Panc1 (cell line): ENCODE measurements around the gene UST. TPM values are rescaled to one million over a fixed set of nuclear protein-coding genes. Genes with fewer than 3 reads are reported as not detected.

Experiments
- ATAC-seq: fragments of 200-7000 bp; cut with Tn5 transposase; 2 replicates; pipeline ENCODE4 v1.9.1; 2020; ENCODE audit warnings: mild to moderate bottlenecking, moderate library complexity
- BruUV-seq: library from RNA; stranded (reverse); fragments of 400-500 nt; replicated peaks from 2 replicates; lab custom pipeline; 2021; lab: Mats Ljungman, UMichigan
- CTCF ChIA-PET: fragments of 300-600 bp; sonication (Branson Sonifier 250); formaldehyde crosslinking; loops from one replicate; lab custom pipeline; 2022; ENCODE audit warnings: antibody characterized with exemption; lab: Charles Lee
- POLR2A ChIA-PET: fragments of 300-600 bp; sonication (Branson Sonifier 250); formaldehyde crosslinking; loops from one replicate; lab custom pipeline; 2022; ENCODE audit warnings: antibody characterized with exemption; lab: Charles Lee
- DNase-seq: peaks from one replicate; pipeline ENCODE4 v3.0.0-alpha.2; 2010; ENCODE audit warnings: low read depth, low spot score
- H3K27ac ChIP-seq: 2 replicates; pipeline ENCODE4 v1.5.1; 2011; ENCODE audit warnings: mild to moderate bottlenecking, low read length, inconsistent platforms
- H3K27me3 ChIP-seq: fragments of 200-500 bp; sonication (Bioruptor generic); 2 replicates; pipeline ENCODE4 v1.6.0; 2014; ENCODE audit warnings: low read length, inconsistent platforms; ENCODE audit not compliant: control insufficient read depth, insufficient read depth
- H3K36me3 ChIP-seq: fragments of 200-500 bp; sonication (Bioruptor generic); 2 replicates; pipeline ENCODE4 v1.5.1; 2014; ENCODE audit warnings: inconsistent platforms, mild to moderate bottlenecking, low read length, moderate library complexity; ENCODE audit not compliant: control insufficient read depth, insufficient read depth
- H3K4me1 ChIP-seq: 2 replicates; pipeline ENCODE4 v1.5.1; 2011; ENCODE audit warnings: inconsistent platforms, mild to moderate bottlenecking, low read length, moderate library complexity; ENCODE audit not compliant: control insufficient read depth, insufficient read depth
- H3K4me3 ChIP-seq, 2 experiments: 2 replicates each; pipeline ENCODE4 v1.5.1; 2011 to 2012; ENCODE audit warnings: low read depth in 2 of 2, low read length in 2 of 2, mild to moderate bottlenecking in 2 of 2, inconsistent platforms in 1 of 2, moderate library complexity in 1 of 2
- H3K9me3 ChIP-seq: fragments of 200-500 bp; sonication (Bioruptor generic); 2 replicates; pipeline ENCODE4 v1.5.1; 2014; ENCODE audit warnings: low read depth, mild to moderate bottlenecking, inconsistent platforms, low read length, moderate library complexity; ENCODE audit not compliant: control insufficient read depth, insufficient read depth
- POLR2AphosphoS5 ChIP-seq: IDR thresholded peaks from 2 replicates; pipeline ENCODE4 v1.6.1; 2012; ENCODE audit warnings: mild to moderate bottlenecking, low read depth, low read length, moderate library complexity
- SIN3A ChIP-seq: IDR thresholded peaks from 2 replicates; pipeline ENCODE4 v1.6.1; 2012; ENCODE audit warnings: low read depth, mild to moderate bottlenecking, low read length, moderate library complexity, borderline replicate concordance; ENCODE audit not compliant: insufficient read depth
- TCF7L2 ChIP-seq: IDR thresholded peaks from 2 replicates; pipeline ENCODE4 v1.6.1; 2011; ENCODE audit warnings: mild to moderate bottlenecking, low read depth, low read length, inconsistent platforms
- in situ Hi-C: cut with HindIII; loops from 2 replicates; pipeline ENCODE4 v1.10.0; 2016; ENCODE audit warnings: low sequenced_read_pairs, low pct_unique_long_range_greater_than_20kb
- intact Hi-C: fragments of 100-400 bp; cut with micrococcal nuclease; formaldehyde crosslinking; loops from one replicate; pipeline ENCODE4 v1.10.0; 2022; ENCODE audit not compliant: unreplicated experiment
- total RNA-seq: library from RNA; stranded (reverse); gene quantifications from one replicate; pipeline ENCODE4 v1.2.1, GENCODE V29; 2021; ENCODE audit not compliant: unreplicated experiment
- TF ChIP-seq, protein P1 (sequence below): fragments of 450-650 bp; IDR thresholded peaks from 2 replicates; pipeline ENCODE4 v1.5.1; 2017; ENCODE audit warnings: mild to moderate bottlenecking
- TF ChIP-seq, protein P2 (sequence below), 2 experiments: IDR thresholded peaks; 2 replicates each; pipeline ENCODE4 v1.6.1; 2011 to 2012; ENCODE audit warnings: low read depth in 2 of 2, control low read depth in 1 of 2, low read length in 1 of 2, mild to moderate bottlenecking in 1 of 2, moderate library complexity in 1 of 2; ENCODE audit not compliant: insufficient read depth in 1 of 2

The UST gene
- total RNA-seq, 1 experiment from 2014 or later: 0.15 TPM

DNA sequence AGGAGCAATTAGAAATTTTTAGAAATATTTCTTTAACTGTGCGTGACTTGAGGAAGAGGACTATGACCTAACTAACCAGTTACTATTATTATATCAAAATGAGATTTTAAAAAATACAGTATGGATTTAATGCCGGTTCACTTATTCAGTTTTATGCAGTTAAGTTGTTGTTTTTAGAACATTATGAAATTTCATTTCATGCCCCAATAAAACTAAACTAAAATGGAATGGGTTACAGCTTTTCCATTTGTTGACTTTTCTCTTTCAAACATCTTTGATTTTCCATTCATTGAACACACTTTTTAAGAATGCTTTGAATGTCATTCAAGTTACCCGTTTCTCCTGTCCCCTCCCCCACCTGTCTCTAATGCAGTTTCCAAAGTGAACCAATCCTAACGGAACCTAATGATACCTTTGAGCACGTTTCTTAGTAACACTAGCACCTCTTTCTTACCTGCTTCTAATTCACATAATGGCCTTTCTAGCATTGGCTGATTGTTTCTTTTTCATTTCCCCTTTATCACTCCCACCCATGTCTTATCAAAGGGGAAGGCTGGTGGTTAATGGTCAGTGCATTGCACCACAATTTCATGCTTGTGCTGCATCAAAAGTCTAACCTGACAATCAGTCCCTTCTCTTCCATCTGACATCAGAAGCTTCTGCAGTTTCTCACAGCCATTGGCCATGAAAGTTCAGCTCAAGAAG, 308.5 kb downstream of the UST start:
- no peaks in the 10 kb centered on the region for H3K36me3 ChIP-seq
- DNase-seq: no peak
- ATAC-seq: no peak
- peaks cover 6% of the 10 kb centered on the region for H3K4me1 ChIP-seq
- ChIA-PET CTCF (no interaction called here), POLR2A (no interaction called here)
- H3K27me3 ChIP-seq: no peaks in the 10 kb centered on the region
- in situ Hi-C loops (no loop called here), intact Hi-C loops (no loop called here)
- H3K27ac ChIP-seq: no peak overlapping the region
- no TSS peak for BruUV-seq
- no peak for TF ChIP-seq TCF7L2
- TF ChIP-seq, protein P1, sequence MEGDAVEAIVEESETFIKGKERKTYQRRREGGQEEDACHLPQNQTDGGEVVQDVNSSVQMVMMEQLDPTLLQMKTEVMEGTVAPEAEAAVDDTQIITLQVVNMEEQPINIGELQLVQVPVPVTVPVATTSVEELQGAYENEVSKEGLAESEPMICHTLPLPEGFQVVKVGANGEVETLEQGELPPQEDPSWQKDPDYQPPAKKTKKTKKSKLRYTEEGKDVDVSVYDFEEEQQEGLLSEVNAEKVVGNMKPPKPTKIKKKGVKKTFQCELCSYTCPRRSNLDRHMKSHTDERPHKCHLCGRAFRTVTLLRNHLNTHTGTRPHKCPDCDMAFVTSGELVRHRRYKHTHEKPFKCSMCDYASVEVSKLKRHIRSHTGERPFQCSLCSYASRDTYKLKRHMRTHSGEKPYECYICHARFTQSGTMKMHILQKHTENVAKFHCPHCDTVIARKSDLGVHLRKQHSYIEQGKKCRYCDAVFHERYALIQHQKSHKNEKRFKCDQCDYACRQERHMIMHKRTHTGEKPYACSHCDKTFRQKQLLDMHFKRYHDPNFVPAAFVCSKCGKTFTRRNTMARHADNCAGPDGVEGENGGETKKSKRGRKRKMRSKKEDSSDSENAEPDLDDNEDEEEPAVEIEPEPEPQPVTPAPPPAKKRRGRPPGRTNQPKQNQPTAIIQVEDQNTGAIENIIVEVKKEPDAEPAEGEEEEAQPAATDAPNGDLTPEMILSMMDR: no peak
- TF ChIP-seq POLR2AphosphoS5: no peak
- no peaks in the 10 kb centered on the region for H3K9me3 ChIP-seq
- no peak overlapping the region for H3K4me3 ChIP-seq

DNA sequence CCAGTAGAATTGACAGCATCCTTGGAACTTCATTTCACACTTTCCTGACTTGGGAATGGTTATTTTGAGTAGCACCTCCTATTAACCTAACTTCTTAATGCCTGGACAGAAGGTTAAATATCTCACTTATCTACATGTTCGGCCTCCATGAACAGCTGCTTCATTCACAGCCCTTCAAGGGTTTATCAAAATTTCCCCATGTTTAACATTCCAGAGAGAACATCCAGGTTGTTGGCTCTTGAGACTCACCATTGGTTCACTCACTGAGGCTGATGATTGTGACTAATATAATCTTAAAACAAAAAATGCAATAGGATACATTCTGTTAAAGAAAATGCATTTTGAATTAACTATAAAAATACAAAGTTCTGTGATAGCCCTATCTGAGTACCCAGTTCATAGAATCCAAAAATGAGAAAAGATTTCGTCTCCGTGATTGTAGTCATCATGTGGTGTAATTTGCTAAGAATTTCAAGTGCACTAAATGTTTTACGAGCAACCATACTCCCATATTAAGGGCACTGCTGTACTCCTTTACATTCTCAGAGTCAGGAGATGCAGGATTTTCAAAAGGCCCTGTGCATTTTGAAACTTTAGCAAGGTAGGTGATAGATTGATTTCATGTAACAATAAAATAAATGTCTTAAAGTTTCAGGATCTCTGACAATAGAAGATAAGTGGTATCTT, 310.1 kb downstream of the UST start:
- CTCF ChIA-PET: no interaction called here
- intact Hi-C loops (no loop called here), in situ Hi-C loops (no loop called here)
- Histone ChIP-seq H3K36me3 (no peaks in the 10 kb centered on the region), H3K4me1 (peaks cover 13% of the 10 kb centered on the region), H3K27me3 (no peaks in the 10 kb centered on the region; the same call in 1 of the 2 replicates), H3K9me3 (no peaks in the 10 kb centered on the region), H3K4me3 (no peak overlapping the region), H3K27ac (no peak overlapping the region)
- BruUV-seq: no TSS peak
- POLR2A ChIA-PET: no interaction called here
- ATAC-seq (no peak), DNase-seq (no peak)
- no peak for TF ChIP-seq TCF7L2
- TF ChIP-seq, protein P2, sequence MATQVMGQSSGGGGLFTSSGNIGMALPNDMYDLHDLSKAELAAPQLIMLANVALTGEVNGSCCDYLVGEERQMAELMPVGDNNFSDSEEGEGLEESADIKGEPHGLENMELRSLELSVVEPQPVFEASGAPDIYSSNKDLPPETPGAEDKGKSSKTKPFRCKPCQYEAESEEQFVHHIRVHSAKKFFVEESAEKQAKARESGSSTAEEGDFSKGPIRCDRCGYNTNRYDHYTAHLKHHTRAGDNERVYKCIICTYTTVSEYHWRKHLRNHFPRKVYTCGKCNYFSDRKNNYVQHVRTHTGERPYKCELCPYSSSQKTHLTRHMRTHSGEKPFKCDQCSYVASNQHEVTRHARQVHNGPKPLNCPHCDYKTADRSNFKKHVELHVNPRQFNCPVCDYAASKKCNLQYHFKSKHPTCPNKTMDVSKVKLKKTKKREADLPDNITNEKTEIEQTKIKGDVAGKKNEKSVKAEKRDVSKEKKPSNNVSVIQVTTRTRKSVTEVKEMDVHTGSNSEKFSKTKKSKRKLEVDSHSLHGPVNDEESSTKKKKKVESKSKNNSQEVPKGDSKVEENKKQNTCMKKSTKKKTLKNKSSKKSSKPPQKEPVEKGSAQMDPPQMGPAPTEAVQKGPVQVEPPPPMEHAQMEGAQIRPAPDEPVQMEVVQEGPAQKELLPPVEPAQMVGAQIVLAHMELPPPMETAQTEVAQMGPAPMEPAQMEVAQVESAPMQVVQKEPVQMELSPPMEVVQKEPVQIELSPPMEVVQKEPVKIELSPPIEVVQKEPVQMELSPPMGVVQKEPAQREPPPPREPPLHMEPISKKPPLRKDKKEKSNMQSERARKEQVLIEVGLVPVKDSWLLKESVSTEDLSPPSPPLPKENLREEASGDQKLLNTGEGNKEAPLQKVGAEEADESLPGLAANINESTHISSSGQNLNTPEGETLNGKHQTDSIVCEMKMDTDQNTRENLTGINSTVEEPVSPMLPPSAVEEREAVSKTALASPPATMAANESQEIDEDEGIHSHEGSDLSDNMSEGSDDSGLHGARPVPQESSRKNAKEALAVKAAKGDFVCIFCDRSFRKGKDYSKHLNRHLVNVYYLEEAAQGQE (IDR thresholded peaks at IDR 0.05; ENCODE audit: insufficient read depth in 1 of 2, low read depth in 2 of 2, low read length in 1 of 2): no peak
- TF ChIP-seq SIN3A: no peak
- TF ChIP-seq, protein P1: no peak
- TF ChIP-seq POLR2AphosphoS5: no peak
